Peyer's patch (tissue), 4 donors: ENCODE measurements around the gene STMN3.

ENCODE experiments used
- POLR2A ChIP-seq, 2 donors: fragments of 450-650 bp; IDR thresholded peaks; one replicate each; pipeline ENCODE4 v1.5.1; 2017; ENCODE audit warnings: antibody characterized with exemption in 2 of 2, mild to moderate bottlenecking in 2 of 2, moderate library complexity in 2 of 2
- TF ChIP-seq, protein P1 (sequence below), 6 experiments: fragments of 450-650 bp in 4 of 6; fragments of 200-600 bp in 2 of 6; sonication (generic) in 1 of 6; IDR thresholded peaks; one replicate each; pipeline ENCODE4 v1.5.1; 2017 to 2019; ENCODE audit warnings: antibody characterized with exemption in 6 of 6, mild to moderate bottlenecking in 3 of 6, moderate library complexity in 1 of 6

DNA sequence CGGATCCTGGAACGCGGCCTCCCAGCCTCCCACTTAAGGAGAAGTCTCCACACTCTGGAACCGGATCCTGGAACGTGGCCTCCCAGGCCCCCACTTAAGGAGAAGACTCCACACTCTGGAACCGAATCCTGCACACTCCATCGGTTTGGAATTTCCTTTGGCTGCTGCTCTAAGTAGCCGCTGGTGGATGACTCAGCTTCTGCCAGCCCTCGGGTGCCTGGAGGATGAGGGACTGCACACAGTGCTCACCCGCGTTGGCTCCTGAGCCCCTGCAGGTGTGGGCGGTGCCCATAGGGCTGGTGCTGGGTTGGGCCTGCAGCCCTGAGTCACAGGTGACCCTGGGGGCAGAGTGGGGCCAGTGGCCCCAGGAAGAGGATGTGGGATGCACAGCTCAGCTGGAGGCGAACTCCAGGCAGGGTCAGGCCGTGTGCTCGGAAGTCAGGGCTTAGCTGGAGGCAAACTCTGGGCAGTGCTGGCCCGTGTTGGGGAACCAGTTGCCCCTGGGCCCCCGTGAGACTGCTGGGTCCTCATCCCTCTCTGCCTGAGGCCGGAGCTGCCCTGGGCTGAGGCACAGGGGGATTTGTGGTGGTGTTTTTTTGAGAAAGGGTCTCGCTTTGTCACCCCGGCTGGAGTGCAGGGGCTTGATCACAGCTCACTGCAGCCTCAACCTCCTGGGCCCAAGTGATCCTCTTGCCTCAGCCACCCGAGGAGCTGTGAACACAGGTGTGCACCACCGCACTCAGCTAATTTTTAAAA, 29.3 kb upstream of the STMN3 start:
- TF ChIP-seq, protein P1, sequence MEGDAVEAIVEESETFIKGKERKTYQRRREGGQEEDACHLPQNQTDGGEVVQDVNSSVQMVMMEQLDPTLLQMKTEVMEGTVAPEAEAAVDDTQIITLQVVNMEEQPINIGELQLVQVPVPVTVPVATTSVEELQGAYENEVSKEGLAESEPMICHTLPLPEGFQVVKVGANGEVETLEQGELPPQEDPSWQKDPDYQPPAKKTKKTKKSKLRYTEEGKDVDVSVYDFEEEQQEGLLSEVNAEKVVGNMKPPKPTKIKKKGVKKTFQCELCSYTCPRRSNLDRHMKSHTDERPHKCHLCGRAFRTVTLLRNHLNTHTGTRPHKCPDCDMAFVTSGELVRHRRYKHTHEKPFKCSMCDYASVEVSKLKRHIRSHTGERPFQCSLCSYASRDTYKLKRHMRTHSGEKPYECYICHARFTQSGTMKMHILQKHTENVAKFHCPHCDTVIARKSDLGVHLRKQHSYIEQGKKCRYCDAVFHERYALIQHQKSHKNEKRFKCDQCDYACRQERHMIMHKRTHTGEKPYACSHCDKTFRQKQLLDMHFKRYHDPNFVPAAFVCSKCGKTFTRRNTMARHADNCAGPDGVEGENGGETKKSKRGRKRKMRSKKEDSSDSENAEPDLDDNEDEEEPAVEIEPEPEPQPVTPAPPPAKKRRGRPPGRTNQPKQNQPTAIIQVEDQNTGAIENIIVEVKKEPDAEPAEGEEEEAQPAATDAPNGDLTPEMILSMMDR (IDR thresholded peaks at IDR 0.05) = no peak
- TF ChIP-seq POLR2A (IDR thresholded peaks at IDR 0.05) = no peak
